ENCODE data around the gene GALNT10. TPM values are rescaled to one million over a fixed set of nuclear protein-coding genes. Genes with fewer than 3 reads are reported as not detected.

Gene GALNT10
- polyA plus RNA-seq, 1 donor (not counting 4 experiments of a cell fraction or from before 2014, with no cell fraction given), result 17.9 TPM

- no peak for DNase-seq (ENCODE audit: low read depth, low spot score)
- H3K4me2 ChIP-seq (ENCODE audit: control insufficient read depth, extremely low read depth, insufficient read depth, low read depth, low read length), result no peak overlapping the region
- no peaks in the 10 kb centered on the region for H3K4me1 ChIP-seq (ENCODE audit: control insufficient read depth, extremely low read depth, insufficient read depth, low read length)
- H3K27ac ChIP-seq (ENCODE audit: control insufficient read depth, insufficient read depth, low read length), result no peak overlapping the region
- H3K4me3 ChIP-seq (ENCODE audit: control insufficient read depth in 2 of 3, extremely low read depth in 1 of 3, insufficient read depth in 2 of 3, low read depth in 1 of 3, low read length in 3 of 3), result no peak overlapping the region
- H3K79me2 ChIP-seq (ENCODE audit: control insufficient read depth, insufficient read depth, low read length), result no peaks in the 10 kb centered on the region
- H2AFZ ChIP-seq (ENCODE audit: control insufficient read depth, low read length), result no peak overlapping the region
- no peak for TF ChIP-seq EZH2 (IDR thresholded peaks at IDR 0.05; ENCODE audit: low read length)
- TF ChIP-seq CTCF (optimal IDR thresholded peaks at IDR 0.05 in 1 of 3, IDR thresholded peaks at IDR 0.05 in 1 of 3, conservative IDR thresholded peaks at IDR 0.05 in 1 of 3; ENCODE audit: extremely low read depth in 1 of 3, insufficient read depth in 2 of 3, low read length in 3 of 3), result no peak
- H4K20me1 ChIP-seq (ENCODE audit: control insufficient read depth, extremely low read depth, insufficient read depth, low read length), result no peaks in the 10 kb centered on the region
- H3K9me3 ChIP-seq (ENCODE audit: control insufficient read depth, low read depth, low read length), result no peaks in the 10 kb centered on the region
- H3K27me3 ChIP-seq (ENCODE audit: control insufficient read depth, extremely low read depth, insufficient read depth, low read length), result no peaks in the 10 kb centered on the region
- H3K9ac ChIP-seq (ENCODE audit: control insufficient read depth, extremely low read depth, insufficient read depth, low read length), result no peak overlapping the region
- dilution Hi-C loops (cut with MboI; ENCODE audit: extremely low pct_ligation_motif_present, low sequenced_read_pairs), result no loop called here
- no peak for FAIRE-seq
- no peaks in the 10 kb centered on the region for H3K36me3 ChIP-seq (ENCODE audit: control insufficient read depth in 2 of 2, extremely low read depth in 1 of 2, insufficient read depth in 2 of 2, low read length in 2 of 2)
- H3K9me1 ChIP-seq (ENCODE audit: control insufficient read depth, extremely low read depth, insufficient read depth, low read length), result no peaks in the 10 kb centered on the region
Measured at GRCh38 chr5:154324033-154324432, 133.5 kb downstream of the GALNT10 start.

GRCh38 chr5:154325566-154325965, 135.0 kb downstream of the GALNT10 start:
- H3K4me3 ChIP-seq (ENCODE audit: control insufficient read depth in 2 of 3, extremely low read depth in 1 of 3, insufficient read depth in 2 of 3, low read depth in 1 of 3, low read length in 3 of 3), result no peak overlapping the region
- H3K36me3 ChIP-seq (ENCODE audit: control insufficient read depth in 2 of 2, extremely low read depth in 1 of 2, insufficient read depth in 2 of 2, low read length in 2 of 2), result no peaks in the 10 kb centered on the region
- dilution Hi-C loops (cut with MboI; ENCODE audit: extremely low pct_ligation_motif_present, low sequenced_read_pairs), result no loop called here
- H3K27me3 ChIP-seq (ENCODE audit: control insufficient read depth, extremely low read depth, insufficient read depth, low read length), result no peaks in the 10 kb centered on the region
- H3K4me2 ChIP-seq (ENCODE audit: control insufficient read depth, extremely low read depth, insufficient read depth, low read depth, low read length), result no peak overlapping the region
- no peaks in the 10 kb centered on the region for H4K20me1 ChIP-seq (ENCODE audit: control insufficient read depth, extremely low read depth, insufficient read depth, low read length)
- H3K79me2 ChIP-seq (ENCODE audit: control insufficient read depth, insufficient read depth, low read length), result no peaks in the 10 kb centered on the region
- FAIRE-seq (no peak), DNase-seq (ENCODE audit: low read depth, low spot score) (no peak)
- no peaks in the 10 kb centered on the region for H3K9me1 ChIP-seq (ENCODE audit: control insufficient read depth, extremely low read depth, insufficient read depth, low read length)
- no peak overlapping the region for H3K27ac ChIP-seq (ENCODE audit: control insufficient read depth, insufficient read depth, low read length)
- H2AFZ ChIP-seq (ENCODE audit: control insufficient read depth, low read length), result no peak overlapping the region
- no peaks in the 10 kb centered on the region for H3K4me1 ChIP-seq (ENCODE audit: control insufficient read depth, extremely low read depth, insufficient read depth, low read length)
- H3K9me3 ChIP-seq (ENCODE audit: control insufficient read depth, low read depth, low read length), result no peaks in the 10 kb centered on the region
- no peak for TF ChIP-seq CTCF (optimal IDR thresholded peaks at IDR 0.05 in 1 of 3, IDR thresholded peaks at IDR 0.05 in 1 of 3, conservative IDR thresholded peaks at IDR 0.05 in 1 of 3; ENCODE audit: extremely low read depth in 1 of 3, insufficient read depth in 2 of 3, low read length in 3 of 3)
- TF ChIP-seq EZH2 (IDR thresholded peaks at IDR 0.05; ENCODE audit: low read length), result no peak
- no peak overlapping the region for H3K9ac ChIP-seq (ENCODE audit: control insufficient read depth, extremely low read depth, insufficient read depth, low read length)

All from keratinocyte (primary cell).